Nephron (organoid): Measurements from ENCODE around the gene RSPH6A.
A peak's percentile ranks its signal among the peaks of the same experiment; 100 is the strongest.

Experiments
- H3K27ac Mint-ChIP-seq, 3 experiments: 2 replicates each; pipeline ENCODE4 v1.8.0; 2020; ENCODE audit warnings: mixed read lengths in 3 of 3, mild to moderate bottlenecking in 2 of 3, moderate library complexity in 1 of 3
- H3K27me3 Mint-ChIP-seq: 2 replicates; pipeline ENCODE4 v1.8.0; 2021; ENCODE audit warnings: low read depth, mild to moderate bottlenecking, moderate library complexity, mixed read lengths
- H3K36me3 Mint-ChIP-seq: 2 replicates; pipeline ENCODE4 v1.8.0; 2020; ENCODE audit warnings: low read depth, mixed read lengths
- H3K4me1 Mint-ChIP-seq: 2 replicates; pipeline ENCODE4 v1.8.0; 2020; ENCODE audit warnings: mixed read lengths
- H3K4me3 Mint-ChIP-seq, 3 experiments: 2 replicates each; pipeline ENCODE4 v1.8.0; 2020; ENCODE audit warnings: mild to moderate bottlenecking in 3 of 3, mixed read lengths in 3 of 3, moderate library complexity in 2 of 3
- H3K9me3 Mint-ChIP-seq: 2 replicates; pipeline ENCODE4 v1.8.0; 2020; ENCODE audit warnings: mixed read lengths
- TF ChIP-seq, protein P1 (sequence below), 3 experiments: fragments of 200-600 bp; sonication (generic); IDR thresholded peaks; one replicate each; pipeline ENCODE4 v1.5.0; 2021; ENCODE audit warnings: antibody characterized with exemption in 3 of 3; ENCODE audit not compliant: unreplicated experiment in 3 of 3

Gene RSPH6A

DNA sequence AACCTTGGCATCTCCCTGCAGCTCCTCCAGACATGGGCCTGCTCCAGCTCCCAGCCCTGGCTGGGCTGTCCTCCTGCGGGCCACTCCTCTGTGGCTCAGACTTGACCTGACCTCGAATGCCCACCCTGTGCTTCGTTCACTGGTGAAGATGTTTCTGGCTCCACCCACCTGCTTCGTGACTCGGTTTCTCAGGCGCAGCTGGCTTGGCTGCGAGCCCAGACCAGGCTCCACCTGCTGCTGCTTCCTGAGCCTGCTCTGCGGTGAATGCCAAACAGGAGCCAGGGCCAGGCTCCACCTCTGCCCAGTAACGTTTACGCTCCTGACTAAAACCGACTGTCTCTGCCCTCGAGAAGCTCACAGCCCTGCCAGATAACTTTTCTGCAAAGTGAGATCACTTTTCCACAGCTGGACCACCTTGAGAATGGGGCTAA, 8.9 kb upstream of the RSPH6A start:
- peaks cover 5% of the 10 kb centered on the region for H3K4me1 Mint-ChIP-seq
- H3K36me3 Mint-ChIP-seq, result peaks cover 41% of the 10 kb centered on the region

DNA sequence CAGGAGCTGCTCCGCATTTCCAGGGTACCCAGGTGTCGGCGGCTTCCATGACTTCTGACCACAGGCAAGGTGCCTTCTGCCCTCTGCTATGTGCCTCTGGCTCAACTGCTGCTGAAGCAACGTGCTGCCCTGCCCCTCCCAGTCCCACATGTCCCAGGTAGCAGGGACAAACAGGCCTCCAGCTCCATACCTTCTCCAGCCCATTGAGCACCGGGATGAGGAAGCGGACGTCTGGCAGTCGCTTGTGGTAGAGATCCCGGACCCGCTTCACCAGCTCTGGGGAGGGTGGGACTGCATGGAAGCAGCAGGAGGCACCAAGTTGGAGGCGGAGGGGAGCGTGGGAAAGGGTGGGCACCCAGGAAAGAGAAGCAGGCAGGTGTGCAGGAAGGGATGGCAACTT, 8.1 kb upstream of the RSPH6A start:
- no peak overlapping the region for H3K4me3 Mint-ChIP-seq
- H3K9me3 Mint-ChIP-seq, result no peaks in the 10 kb centered on the region
- H3K27me3 Mint-ChIP-seq, result no peaks in the 10 kb centered on the region
- H3K27ac Mint-ChIP-seq, result no peak overlapping the region
- H3K36me3 Mint-ChIP-seq, result peaks cover 32% of the 10 kb centered on the region
- peaks cover 5% of the 10 kb centered on the region for H3K4me1 Mint-ChIP-seq
- TF ChIP-seq, protein P1, sequence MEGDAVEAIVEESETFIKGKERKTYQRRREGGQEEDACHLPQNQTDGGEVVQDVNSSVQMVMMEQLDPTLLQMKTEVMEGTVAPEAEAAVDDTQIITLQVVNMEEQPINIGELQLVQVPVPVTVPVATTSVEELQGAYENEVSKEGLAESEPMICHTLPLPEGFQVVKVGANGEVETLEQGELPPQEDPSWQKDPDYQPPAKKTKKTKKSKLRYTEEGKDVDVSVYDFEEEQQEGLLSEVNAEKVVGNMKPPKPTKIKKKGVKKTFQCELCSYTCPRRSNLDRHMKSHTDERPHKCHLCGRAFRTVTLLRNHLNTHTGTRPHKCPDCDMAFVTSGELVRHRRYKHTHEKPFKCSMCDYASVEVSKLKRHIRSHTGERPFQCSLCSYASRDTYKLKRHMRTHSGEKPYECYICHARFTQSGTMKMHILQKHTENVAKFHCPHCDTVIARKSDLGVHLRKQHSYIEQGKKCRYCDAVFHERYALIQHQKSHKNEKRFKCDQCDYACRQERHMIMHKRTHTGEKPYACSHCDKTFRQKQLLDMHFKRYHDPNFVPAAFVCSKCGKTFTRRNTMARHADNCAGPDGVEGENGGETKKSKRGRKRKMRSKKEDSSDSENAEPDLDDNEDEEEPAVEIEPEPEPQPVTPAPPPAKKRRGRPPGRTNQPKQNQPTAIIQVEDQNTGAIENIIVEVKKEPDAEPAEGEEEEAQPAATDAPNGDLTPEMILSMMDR (IDR thresholded peaks at IDR 0.05; ENCODE audit: unreplicated experiment in 3 of 3), result no peak

More for the DNA sequence above, 8.9 kb upstream of the RSPH6A start:
- Mint-ChIP-seq H3K27me3 (no peaks in the 10 kb centered on the region), H3K27ac (peak overlapping the region in 1 of 3 experiments; percentile 12), H3K4me3 (no peak overlapping the region), H3K9me3 (no peaks in the 10 kb centered on the region)
- TF ChIP-seq, protein P1 (IDR thresholded peaks at IDR 0.05; ENCODE audit: unreplicated experiment in 3 of 3), result no peak

DNA sequence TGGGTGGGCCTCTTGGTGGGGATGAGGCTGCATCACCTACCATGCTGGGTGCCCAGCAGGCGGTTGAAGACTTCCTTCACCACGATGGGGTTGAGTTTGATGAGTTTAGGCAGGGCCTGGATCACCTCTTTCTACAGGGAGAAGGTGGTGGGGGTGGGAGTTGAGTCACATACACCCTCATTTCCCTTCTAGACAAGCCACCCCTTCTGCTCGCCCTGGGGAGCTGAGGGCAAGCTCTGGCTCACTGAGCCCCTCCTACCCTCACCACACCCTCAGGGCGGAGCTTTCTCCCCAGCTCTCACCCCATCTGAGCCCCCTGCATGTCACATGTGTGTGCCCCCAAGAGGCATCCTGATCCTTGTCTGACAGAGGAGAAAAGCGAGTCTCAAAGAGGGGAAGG, 7.6 kb upstream of the RSPH6A start:
- Mint-ChIP-seq H3K4me1 (peaks cover 5% of the 10 kb centered on the region), H3K27ac (no peak overlapping the region), H3K27me3 (no peaks in the 10 kb centered on the region), H3K4me3 (no peak overlapping the region), H3K36me3 (peaks cover 28% of the 10 kb centered on the region), H3K9me3 (no peaks in the 10 kb centered on the region)
- TF ChIP-seq, protein P1 (IDR thresholded peaks at IDR 0.05; ENCODE audit: unreplicated experiment in 3 of 3), result no peak

DNA sequence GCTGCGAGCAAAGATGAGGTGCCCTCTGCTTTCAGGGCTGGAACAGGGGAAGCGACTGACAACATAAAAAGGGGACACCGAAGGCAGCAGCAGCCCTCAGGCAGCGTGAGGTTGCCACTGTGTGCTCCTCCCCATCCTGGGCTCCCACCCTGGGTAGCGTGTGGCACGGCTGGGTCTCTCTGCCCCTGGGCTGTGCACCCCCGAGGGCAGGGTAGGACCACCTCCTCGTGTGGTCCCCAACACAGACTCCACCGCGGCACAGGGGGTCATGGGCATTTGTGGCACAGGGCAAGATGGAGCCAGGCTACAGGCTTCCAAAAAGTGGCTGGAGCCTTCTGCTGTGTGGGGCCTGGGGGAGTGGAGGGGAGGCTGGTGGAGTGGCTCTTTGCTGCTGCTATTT, 6.5 kb upstream of the RSPH6A start:
- Mint-ChIP-seq H3K4me3 (no peak overlapping the region), H3K9me3 (no peaks in the 10 kb centered on the region), H3K36me3 (peaks cover 24% of the 10 kb centered on the region), H3K27me3 (peaks cover 3% of the 10 kb centered on the region), H3K27ac (no peak overlapping the region), H3K4me1 (peaks cover 10% of the 10 kb centered on the region)
- TF ChIP-seq, protein P1 (IDR thresholded peaks at IDR 0.05; ENCODE audit: unreplicated experiment in 3 of 3), result no peak

DNA sequence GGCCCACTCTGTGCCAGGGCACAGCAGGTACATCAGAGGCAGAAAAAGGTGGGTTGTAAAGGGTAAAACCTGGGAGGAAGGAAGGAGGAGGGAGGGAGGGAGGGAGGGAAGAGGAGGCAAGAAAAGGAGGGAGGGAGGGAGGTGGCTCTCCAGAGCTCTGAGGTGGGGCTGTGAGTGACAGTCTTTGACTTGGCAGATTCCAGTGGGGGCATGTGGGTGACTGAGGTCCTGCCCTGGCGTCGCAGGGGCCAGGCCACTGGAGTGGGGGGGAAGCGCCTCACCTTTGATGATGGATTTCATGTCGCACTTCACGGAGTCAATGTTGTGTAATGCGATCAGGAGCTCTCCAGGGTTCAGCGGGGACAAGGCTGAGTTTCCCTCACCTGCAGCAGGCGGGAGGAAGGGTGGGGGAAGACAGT, 6.0 kb upstream of the RSPH6A start:
- peaks cover 24% of the 10 kb centered on the region for H3K36me3 Mint-ChIP-seq
- H3K27me3 Mint-ChIP-seq, result peaks cover 3% of the 10 kb centered on the region
- H3K4me1 Mint-ChIP-seq, result peaks cover 10% of the 10 kb centered on the region
- TF ChIP-seq, protein P1 (IDR thresholded peaks at IDR 0.05; ENCODE audit: unreplicated experiment in 3 of 3), result no peak
- H3K9me3 Mint-ChIP-seq, result no peaks in the 10 kb centered on the region
- no peak overlapping the region for H3K27ac Mint-ChIP-seq
- no peak overlapping the region for H3K4me3 Mint-ChIP-seq

DNA sequence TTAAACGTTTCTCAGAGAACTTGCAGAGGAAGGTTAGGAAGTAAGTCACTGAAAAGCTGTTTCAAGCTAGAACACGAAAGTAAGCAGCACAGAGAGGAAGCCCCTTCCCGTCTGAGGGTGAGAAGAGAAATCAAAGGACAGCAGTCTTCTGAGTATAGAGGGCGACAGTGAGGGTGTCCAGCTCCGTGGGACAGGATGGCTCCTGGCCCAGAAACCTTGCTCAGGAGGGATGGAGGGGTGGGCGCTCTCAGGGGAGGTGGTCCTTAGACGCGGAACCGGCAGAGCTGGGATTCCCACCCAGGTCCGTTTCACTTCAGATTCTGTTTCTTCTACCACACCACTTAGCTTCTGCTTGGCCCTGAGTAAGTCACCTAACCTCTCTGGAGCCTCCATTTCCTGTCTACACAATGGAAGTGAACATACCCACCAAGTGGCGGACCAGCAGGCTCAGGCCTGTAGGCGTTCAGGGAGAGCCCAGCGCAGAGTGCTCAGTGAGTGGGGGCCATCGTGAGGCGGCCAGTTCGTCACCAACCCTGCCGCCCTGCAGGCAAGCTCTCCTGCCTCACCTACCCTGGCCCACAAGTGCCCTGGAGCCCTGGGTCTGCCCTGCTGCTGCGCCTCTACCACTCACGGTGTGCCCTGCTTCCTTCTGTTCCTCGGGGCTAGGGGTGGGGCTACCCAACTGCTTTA, 5.5 kb upstream of the RSPH6A start:
- TF ChIP-seq, protein P1 (IDR thresholded peaks at IDR 0.05; ENCODE audit: unreplicated experiment in 3 of 3), result no peak
- Mint-ChIP-seq H3K27ac (no peak overlapping the region), H3K27me3 (peaks cover 3% of the 10 kb centered on the region), H3K4me1 (peaks cover 10% of the 10 kb centered on the region), H3K9me3 (no peaks in the 10 kb centered on the region), H3K4me3 (no peak overlapping the region), H3K36me3 (peaks cover 21% of the 10 kb centered on the region)
